Psoas muscle (tissue), 8 donors: ENCODE measurements around the gene CERS1. TPM values are rescaled to one million over a fixed set of nuclear protein-coding genes. Genes with fewer than 3 reads are reported as not detected.

ENCODE experiments used
- ATAC-seq, 4 donors: fragments of 200-7000 bp; cut with Tn5 transposase; one replicate each; pipeline ENCODE4 v1.9.1; 2020; ENCODE audit warnings: moderate library complexity in 3 of 4, mild to moderate bottlenecking in 2 of 4
- DNase-seq, 2 donors: peaks; one replicate each; pipeline ENCODE4 v3.0.0-alpha.2; 2020
- H3K27ac ChIP-seq: fragments of 200-600 bp; one replicate; pipeline ENCODE4 v1.8.0; 2022
- H3K27me3 ChIP-seq, 3 donors: fragments of 200-600 bp in 1 of 3; one replicate each; pipeline versions ENCODE4 v1.6.1 to v1.8.0; 2013 to 2022; ENCODE audit warnings: low read length in 2 of 3, mild to moderate bottlenecking in 2 of 3, moderate library complexity in 1 of 3; ENCODE audit not compliant: insufficient read depth in 3 of 3
- H3K36me3 ChIP-seq, 2 donors: fragments of 200-600 bp in 1 of 2; one replicate each; pipeline versions ENCODE4 v1.6.1 to v1.8.0; 2013 to 2022; ENCODE audit warnings: low read depth in 1 of 2, mild to moderate bottlenecking in 1 of 2, moderate library complexity in 1 of 2; ENCODE audit not compliant: insufficient read depth in 1 of 2
- H3K4me1 ChIP-seq: fragments of 200-600 bp; one replicate; pipeline ENCODE4 v1.8.0; 2022
- H3K4me3 ChIP-seq: fragments of 200-600 bp; one replicate; pipeline ENCODE4 v1.8.0; 2022; ENCODE audit warnings: mild to moderate bottlenecking
- H3K9me3 ChIP-seq: fragments of 200-600 bp; one replicate; pipeline ENCODE4 v1.8.0; 2022
- CTCF ChIP-seq: fragments of 200-600 bp; IDR thresholded peaks from one replicate; pipeline ENCODE4 v1.8.0; 2022; ENCODE audit warnings: antibody characterized with exemption
- WGBS, 3 donors: extraction: QIAGEN DNeasy Blood & Tissue Kit; methylation state at CpG; one replicate each; pipeline versions ENCODE4 v1.1.6 to v1.1.7; 2013; 5-methylcytosine and 5-hydroxymethylcytosine counted together
- intact Hi-C, 2 donors: fragments of 100-400 bp; cut with DNase I; formaldehyde crosslinking; loops; one replicate each; pipeline versions ENCODE4 v1.11.0 to v1.14.2; 2022
- polyA plus RNA-seq, 3 donors: library from polyadenylated mRNA; stranded (reverse); fragments of 200-250 nt; gene quantifications; one replicate each; pipeline ENCODE4 v1.2.3, GENCODE V29; 2013
- total RNA-seq, 4 donors: library from RNA; stranded (reverse); fragmentation: NEBNext Ultra II Directional in 2 of 4; extraction: Animal tissue kit (Norgen Biotek cat#: 25700) in 2 of 4; gene quantifications; one replicate each; pipeline versions ENCODE4 v1.2.1 to v1.2.4, GENCODE V29; 2021 to 2023
- donor health status: healthy with polysubstance abuse.
- donor health status: DM: no; HTN: no; CAD: no; lungs with moderate emphysema.
- donor health status: Bipolar disorder and iron deficiency.
- donor health status: healthy.
- donor health status: DM: yes; HTN: yes; CAD: no.
- donor health status: DM: no; HTN: no; CAD: no.
- donor health status: DM: no; HTN: no; CAD: no.
- donor health status: DM: yes; HTN: yes; CAD: no.

The CERS1 gene
- total and polyA plus RNA-seq, 7 donors: 2.1 to 6.4 (median 4.5) TPM

- H3K27me3 ChIP-seq: no peaks in the 10 kb centered on the region
- ATAC-seq (no peak), DNase-seq (no peak)
- H3K27ac ChIP-seq: no peak overlapping the region
- no peaks in the 10 kb centered on the region for H3K4me1 ChIP-seq
- H3K36me3 ChIP-seq: peaks cover 0 to 24% of the 10 kb centered on the region in 2 donors
- TF ChIP-seq CTCF: no peak
- intact Hi-C loops: no loop called here
- H3K9me3 ChIP-seq: no peaks in the 10 kb centered on the region
- WGBS, 3 donors: 93 to 96% (median 94%) methylated on average over 7 of the region's 7 CpGs
- no peak overlapping the region for H3K4me3 ChIP-seq
These were observed 14.5 kb downstream of the CERS1 start for GRCh38 chr19:18881491-18881890.

GRCh38 chr19:18879579-18880373 lies 16.2 kb downstream of the CERS1 start:
- Histone ChIP-seq H3K4me3 (no peak overlapping the region), H3K4me1 (no peaks in the 10 kb centered on the region), H3K27me3 (no peaks in the 10 kb centered on the region), H3K9me3 (no peaks in the 10 kb centered on the region), H3K27ac (no peak overlapping the region), H3K36me3 (peaks cover 0 to 24% of the 10 kb centered on the region in 2 donors)
- no peak for DNase-seq
- no peak for TF ChIP-seq CTCF
- intact Hi-C loops: no loop called here
- peak; percentile 37 to 75 (median 58) for ATAC-seq
- WGBS, 3 donors: 75 to 85% (median 80%) methylated on average over 12 to 13 of the region's 13 CpGs

GRCh38 chr19:18878858-18879578 lies 16.9 kb downstream of the CERS1 start:
- Histone ChIP-seq H3K9me3 (no peaks in the 10 kb centered on the region), H3K27me3 (no peaks in the 10 kb centered on the region), H3K4me1 (no peaks in the 10 kb centered on the region), H3K36me3 (peaks cover 0 to 29% of the 10 kb centered on the region in 2 donors), H3K27ac (no peak overlapping the region), H3K4me3 (no peak overlapping the region)
- intact Hi-C loops: no loop called here
- 87 to 93% (median 89%) methylated on average over 32 to 34 of the region's 34 CpGs for WGBS, 3 donors
- ATAC-seq: peak in 2 of 4 donors; percentile 11 to 20
- DNase-seq: no peak
- TF ChIP-seq CTCF: no peak

GRCh38 chr19:18878058-18878797 lies 17.7 kb downstream of the CERS1 start:
- H3K27ac ChIP-seq: no peak overlapping the region
- H3K27me3 ChIP-seq: no peaks in the 10 kb centered on the region
- intact Hi-C loops: no loop called here
- H3K9me3 ChIP-seq: no peaks in the 10 kb centered on the region
- ATAC-seq (peak in 1 of 4 donors; percentile 6), DNase-seq (no peak)
- no peak overlapping the region for H3K4me3 ChIP-seq
- H3K36me3 ChIP-seq: peaks cover 0 to 24% of the 10 kb centered on the region in 2 donors
- no peak for TF ChIP-seq CTCF
- WGBS, 3 donors: 88 to 91% (median 90%) methylated on average over 21 to 25 of the region's 25 CpGs
- H3K4me1 ChIP-seq: no peaks in the 10 kb centered on the region
